Heart left ventricle (tissue), 16 donors: ENCODE results near the gene IDI2. TPM values are rescaled to one million over a fixed set of nuclear protein-coding genes. Genes with fewer than 3 reads are reported as not detected.
A peak's percentile ranks its signal among the peaks of the same experiment; 100 is the strongest.
"Not testable (repeated sequence)": the region's sequence is repeated elsewhere in the genome, so short reads cannot be mapped to it uniquely, and the experiment has no call there.

Experiments used
- ATAC-seq, 4 donors: fragments of 200-7000 bp; cut with Tn5 transposase; one replicate each; pipeline ENCODE4 v1.9.1; 2020 to 2022; ENCODE audit warnings: moderate library complexity in 4 of 4, mild to moderate bottlenecking in 3 of 4, moderate number of reproducible peaks in 1 of 4
- DNase-seq, 5 donors: peaks; one replicate each; pipeline ENCODE4 v3.0.0-alpha.2; 2020
- H3K27ac ChIP-seq, 12 donors: fragments of 200-600 bp; sonication (generic) in 4 of 12; one replicate each; pipeline versions ENCODE4 v1.5.0 to v1.8.0; 2016 to 2022; ENCODE audit warnings: mild to moderate bottlenecking in 2 of 12
- H3K27me3 ChIP-seq, 9 donors: fragments of 200-600 bp; sonication (generic) in 2 of 9; one replicate each; pipeline versions ENCODE4 v1.5.1 to v1.8.0; 2016 to 2022; ENCODE audit warnings: mild to moderate bottlenecking in 3 of 9
- H3K36me3 ChIP-seq, 9 donors: fragments of 200-600 bp; sonication (generic) in 2 of 9; one replicate each; pipeline versions ENCODE4 v1.5.0 to v1.8.0; 2018 to 2022; ENCODE audit warnings: mild to moderate bottlenecking in 2 of 9
- H3K4me1 ChIP-seq, 12 donors: fragments of 200-600 bp; sonication (generic) in 4 of 12; one replicate each; pipeline versions ENCODE4 v1.5.0 to v1.8.0; 2016 to 2022; ENCODE audit warnings: mild to moderate bottlenecking in 3 of 12
- H3K4me3 ChIP-seq, 12 donors: fragments of 200-600 bp; sonication (generic) in 4 of 12; one replicate each; pipeline versions ENCODE4 v1.5.0 to v1.8.0; 2017 to 2022; ENCODE audit warnings: mild to moderate bottlenecking in 9 of 12, moderate library complexity in 4 of 12
- H3K9me3 ChIP-seq, 12 donors: fragments of 200-600 bp; sonication (generic) in 4 of 12; one replicate each; pipeline versions ENCODE4 v1.5.0 to v1.8.0; 2016 to 2022; ENCODE audit warnings: mild to moderate bottlenecking in 1 of 12
- POLR2A ChIP-seq, 2 donors: fragments of 450-650 bp; IDR thresholded peaks; one replicate each; pipeline ENCODE4 v1.6.1; 2017; ENCODE audit warnings: antibody characterized with exemption in 2 of 2, mild to moderate bottlenecking in 2 of 2, moderate library complexity in 2 of 2
- WGBS, 4 donors: extraction: QIAGEN DNeasy Blood & Tissue Kit in 2 of 4; methylation state at CpG; one replicate each; pipeline versions ENCODE4 v1.1.5 to v1.1.7; 2013 to 2018; 5-methylcytosine and 5-hydroxymethylcytosine counted together
- intact Hi-C, 10 donors: fragments of 100-400 bp; cut with DNase I; formaldehyde crosslinking; loops; one replicate each; pipeline versions ENCODE4 v1.11.1 to v1.14.2; 2022
- polyA plus RNA-seq, 2 donors: library from polyadenylated mRNA; stranded (reverse); fragments of 200-250 nt; gene quantifications; one replicate each; pipeline ENCODE4 v1.2.3, GENCODE V29; 2013
- total RNA-seq, 9 donors: library from RNA; depleted of rRNA in 2 of 9; stranded (reverse); fragments of >200 nt in 2 of 9; fragmentation: NEBNext Ultra II Directional in 3 of 9; extraction: Animal tissue kit (Norgen Biotek cat#: 25700) in 3 of 9; gene quantifications; one replicate each; pipeline versions ENCODE4 v1.1.0 to v1.2.4, GENCODE V29; 2016 to 2023
- TF ChIP-seq, protein P1 (sequence below), 12 donors: fragments of 200-600 bp; sonication (generic) in 4 of 12; IDR thresholded peaks; one replicate each; pipeline versions ENCODE4 v1.5.0 to v1.8.0; 2018 to 2022; ENCODE audit warnings: antibody characterized with exemption in 12 of 12, mild to moderate bottlenecking in 5 of 12
- donor health status: ischemic (EF 13 %, LVEDD 7.1; RV severe dilation, severe dysfunction).
- donor health status: healthy with polysubstance abuse.
- donor health status: DM: no; HTN: yes; CAD: no.
- donor health status: DM: no; HTN: no; CAD: no.
- donor health status: ischemic (EF 25% LVEDD 6.9; RV normal size, moderate dysfunction).
- donor health status: ischemic (EF 25% LVEDD 5.7; RV mildly dilated, moderate dysfunction).
- donor health status: healthy.
- donor health status: DM: yes; HTN: yes; CAD: no.
- donor health status: ischemic (EF 35%, LVEDD 5.7; RV mildly dilated, moderate dysfunction).
- donor health status: nonischemic (EF 11% LVEDD 7.7; RV severe dilation, severe dysfunction).
- donor health status: DM: yes; HTN: yes; CAD: no.
- donor health status: PGD.
- donor health status: ischemic (EF 29% LVEDD 5.4; RV normal size, mild dysfunction).
- donor health status: nonischemic (EF 23%, LVEDD 6.1; RV moderate dilation, normal function).

The IDI2 gene
- total and polyA plus RNA-seq, 11 donors, result 0.18 to 0.72 (median 0.28) TPM; not detected in 4

DNA sequence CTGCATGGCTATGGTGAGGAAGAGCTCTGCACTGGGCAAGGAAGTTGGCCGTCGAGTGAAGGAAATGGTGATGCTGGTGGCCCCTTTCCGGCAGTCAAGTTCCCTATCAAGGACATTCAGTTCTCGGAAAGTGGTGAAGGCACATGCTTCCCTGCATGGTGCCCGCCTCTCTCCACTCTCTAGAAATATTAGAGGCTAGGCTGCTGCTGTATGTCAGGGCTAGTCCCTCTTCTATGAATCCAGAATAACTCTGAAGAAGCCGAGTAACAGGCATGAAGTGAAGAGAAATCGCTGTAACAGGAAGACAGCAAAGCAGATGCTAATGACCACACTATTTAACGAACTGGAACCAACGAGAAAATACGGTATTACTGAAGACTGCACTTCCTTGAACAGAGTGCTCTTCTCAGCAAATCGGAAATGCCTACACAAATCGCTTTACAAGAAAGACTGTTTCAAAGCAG, 17.9 kb upstream of the IDI2 start:
- intact Hi-C loops, result no loop called here
- H3K4me3 ChIP-seq, result peak overlapping the region in 2 of 12 donors; percentile 9 to 47
- H3K27ac ChIP-seq, result peak overlapping the region; percentile 10 to 94 (median 54)
- DNase-seq (peak in 2 of 5 donors; percentile 38 to 44), ATAC-seq (peak; percentile 38 to 81 (median 58))
- peak in 1 of 2 donors; percentile 19 for TF ChIP-seq POLR2A (IDR thresholded peaks at IDR 0.05)
- TF ChIP-seq, protein P1, sequence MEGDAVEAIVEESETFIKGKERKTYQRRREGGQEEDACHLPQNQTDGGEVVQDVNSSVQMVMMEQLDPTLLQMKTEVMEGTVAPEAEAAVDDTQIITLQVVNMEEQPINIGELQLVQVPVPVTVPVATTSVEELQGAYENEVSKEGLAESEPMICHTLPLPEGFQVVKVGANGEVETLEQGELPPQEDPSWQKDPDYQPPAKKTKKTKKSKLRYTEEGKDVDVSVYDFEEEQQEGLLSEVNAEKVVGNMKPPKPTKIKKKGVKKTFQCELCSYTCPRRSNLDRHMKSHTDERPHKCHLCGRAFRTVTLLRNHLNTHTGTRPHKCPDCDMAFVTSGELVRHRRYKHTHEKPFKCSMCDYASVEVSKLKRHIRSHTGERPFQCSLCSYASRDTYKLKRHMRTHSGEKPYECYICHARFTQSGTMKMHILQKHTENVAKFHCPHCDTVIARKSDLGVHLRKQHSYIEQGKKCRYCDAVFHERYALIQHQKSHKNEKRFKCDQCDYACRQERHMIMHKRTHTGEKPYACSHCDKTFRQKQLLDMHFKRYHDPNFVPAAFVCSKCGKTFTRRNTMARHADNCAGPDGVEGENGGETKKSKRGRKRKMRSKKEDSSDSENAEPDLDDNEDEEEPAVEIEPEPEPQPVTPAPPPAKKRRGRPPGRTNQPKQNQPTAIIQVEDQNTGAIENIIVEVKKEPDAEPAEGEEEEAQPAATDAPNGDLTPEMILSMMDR (IDR thresholded peaks at IDR 0.05), result no peak
- H3K9me3 ChIP-seq, result no peaks in the 10 kb centered on the region
- 60 to 65% (median 63%) methylated on average over 12 of the region's 12 CpGs for WGBS, 4 donors
- no peaks in the 10 kb centered on the region for H3K27me3 ChIP-seq
- H3K4me1 ChIP-seq, result peaks cover 6 to 43% (median 20%) of the 10 kb centered on the region in 12 donors
- H3K36me3 ChIP-seq, result peaks cover 0 to 52% (median 44%) of the 10 kb centered on the region in 9 donors

DNA sequence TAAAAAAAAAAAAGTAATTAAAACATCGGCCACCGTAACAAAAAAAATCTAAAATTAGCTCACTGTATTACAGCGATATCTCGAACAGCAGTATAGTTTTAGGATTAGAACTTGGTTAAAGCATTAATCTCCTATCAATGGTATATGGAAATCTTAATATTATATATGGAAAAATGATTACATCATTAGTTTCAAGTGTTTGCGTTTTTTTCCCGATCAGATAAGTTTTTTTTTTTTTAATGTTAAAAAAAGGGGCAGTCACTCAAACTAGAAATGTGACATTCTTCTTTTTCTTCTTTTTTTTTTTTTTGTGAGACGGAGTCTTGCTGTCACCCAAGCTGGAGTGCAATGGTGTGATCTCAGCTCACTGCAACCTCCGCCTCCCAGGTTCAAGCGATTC, 15.9 kb upstream of the IDI2 start:
- Histone ChIP-seq H3K27me3 (no peaks in the 10 kb centered on the region), H3K9me3 (no peaks in the 10 kb centered on the region), H3K36me3 (peaks cover 0 to 70% (median 61%) of the 10 kb centered on the region in 9 donors), H3K4me1 (peaks cover 0 to 34% (median 16%) of the 10 kb centered on the region in 12 donors), H3K4me3 (no peak overlapping the region), H3K27ac (no peak overlapping the region)
- ATAC-seq, result no peak
- 92 to 96% (median 94%) methylated on average over 9 of the region's 9 CpGs for WGBS, 4 donors
- no peak for DNase-seq
- intact Hi-C loops, result no loop called here
- TF ChIP-seq POLR2A (IDR thresholded peaks at IDR 0.05), result no peak
- TF ChIP-seq, protein P1 (IDR thresholded peaks at IDR 0.05), result no peak

DNA sequence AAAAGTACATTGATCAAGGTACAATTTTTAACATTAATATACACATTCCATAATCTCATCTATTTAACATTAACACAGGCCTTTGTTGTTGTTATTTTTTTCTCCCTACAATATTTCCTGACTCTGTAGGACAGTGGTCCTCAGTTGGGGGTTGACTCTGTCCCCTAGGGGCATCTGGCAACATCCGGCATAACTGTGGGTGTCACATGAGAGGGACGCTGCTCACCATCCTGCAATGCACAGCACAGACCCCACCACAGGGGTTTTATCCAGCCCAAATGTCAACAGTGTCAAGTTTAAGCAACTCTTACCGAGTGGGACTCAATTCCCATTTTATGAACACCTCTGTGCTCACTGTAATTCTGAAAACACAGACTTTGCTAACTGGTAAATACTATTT, 14.5 kb upstream of the IDI2 start:
- no peak for ATAC-seq

DNA sequence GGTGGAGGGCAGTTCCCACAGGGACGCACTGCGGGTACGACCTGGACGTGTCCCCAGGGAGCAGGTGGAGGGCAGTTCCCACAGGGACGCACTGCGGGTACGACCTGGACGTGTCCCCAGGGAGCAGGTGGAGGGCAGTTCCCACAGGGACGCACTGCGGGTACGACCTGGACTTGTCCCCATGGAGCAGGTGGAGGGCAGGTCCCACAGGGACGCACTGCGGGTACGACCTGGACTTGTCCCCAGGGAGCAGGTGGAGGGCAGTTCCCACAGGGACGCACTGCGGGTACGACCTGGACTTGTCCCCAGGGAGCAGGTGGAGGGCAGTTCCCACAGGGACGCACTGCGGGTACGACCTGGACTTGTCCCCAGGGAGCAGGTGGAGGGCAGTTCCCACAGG, 13.1 kb upstream of the IDI2 start:
- Histone ChIP-seq H3K36me3 (peaks cover 0 to 71% (median 61%) of the 10 kb centered on the region in 9 donors), H3K4me1 (peaks cover 0 to 13% (median 4%) of the 10 kb centered on the region in 12 donors)
- H3K4me3 ChIP-seq, H3K27ac ChIP-seq, DNase-seq, ATAC-seq, H3K9me3 ChIP-seq, H3K27me3 ChIP-seq, intact Hi-C loops: not testable (repeated sequence)
- 88 to 95% (median 94%) methylated on average over 3 to 15 of the region's 20 CpGs for WGBS, 4 donors

More for the DNA sequence above, 14.5 kb upstream of the IDI2 start:
- no peaks in the 10 kb centered on the region for H3K27me3 ChIP-seq
- intact Hi-C loops, result no loop called here
- H3K27ac ChIP-seq, result no peak overlapping the region
- WGBS, 4 donors, result 65 to 73% (median 71%) methylated on average over 3 of the region's 3 CpGs
- peaks cover 0 to 75% (median 61%) of the 10 kb centered on the region in 9 donors for H3K36me3 ChIP-seq
- H3K4me1 ChIP-seq, result peaks cover 0 to 27% (median 13%) of the 10 kb centered on the region in 12 donors
- H3K4me3 ChIP-seq, result no peak overlapping the region
- TF ChIP-seq, protein P1 (IDR thresholded peaks at IDR 0.05), result no peak
- TF ChIP-seq POLR2A (IDR thresholded peaks at IDR 0.05), result no peak
- no peak for DNase-seq
- no peaks in the 10 kb centered on the region for H3K9me3 ChIP-seq

DNA sequence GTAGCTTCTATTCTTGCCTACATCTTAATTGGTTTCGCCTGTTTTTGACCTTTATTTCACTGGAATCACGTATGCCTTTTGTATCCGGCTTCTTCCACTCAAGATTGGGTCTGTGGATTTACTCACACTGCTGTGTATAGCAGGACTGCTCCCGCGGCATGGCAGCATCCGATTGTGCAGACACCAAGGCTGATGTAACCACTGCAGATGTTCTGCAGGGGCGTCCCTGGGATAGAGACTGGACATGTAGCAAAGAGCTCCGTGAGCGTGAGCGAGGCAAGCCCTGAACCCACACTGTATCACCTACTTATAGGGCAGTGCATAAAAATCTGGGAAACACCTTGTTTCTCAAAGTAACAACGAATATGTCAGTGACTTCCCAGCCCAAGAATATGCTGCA, 11.4 kb upstream of the IDI2 start:
- 91 to 93% (median 92%) methylated on average over 11 of the region's 11 CpGs for WGBS, 4 donors
- ATAC-seq (no peak), DNase-seq (no peak)
- intact Hi-C loops, result no loop called here
- Histone ChIP-seq H3K9me3 (no peaks in the 10 kb centered on the region), H3K36me3 (peaks cover 0 to 54% (median 46%) of the 10 kb centered on the region in 9 donors), H3K27ac (no peak overlapping the region), H3K4me1 (peaks cover 0 to 11% (median 0%) of the 10 kb centered on the region in 12 donors), H3K4me3 (no peak overlapping the region), H3K27me3 (no peaks in the 10 kb centered on the region)
- TF ChIP-seq, protein P1 (IDR thresholded peaks at IDR 0.05), result no peak
- TF ChIP-seq POLR2A (IDR thresholded peaks at IDR 0.05), result no peak
